ENCODE measurements around the gene USP15. TPM values are rescaled to one million over a fixed set of nuclear protein-coding genes. Genes with fewer than 3 reads are reported as not detected.
"Not testable (repeated sequence)": the region's sequence is repeated elsewhere in the genome, so short reads cannot be mapped to it uniquely, and the experiment has no call there.

USP15 gene
- total and polyA plus RNA-seq, 3 experiments from 2014 or later: 59.5 to 99.0 (median 90.9) TPM

GRCh38 chr12:62335796-62336195, 75.6 kb downstream of the USP15 start:
- Mint-ChIP-seq H3K9me3 (peaks cover 0 to 13% (median 5%) of the 10 kb centered on the region in 5 donors), H3K4me1 (peaks cover 51 to 77% (median 67%) of the 10 kb centered on the region in 3 donors), H3K27ac (peak overlapping the region in 5 of 8 donors; percentile 1 to 87 (median 15)), H3K4me3 (peak overlapping the region in 1 of 7 donors; percentile 6), H3K36me3 (peaks cover 19 to 67% (median 31%) of the 10 kb centered on the region in 3 donors), H3K27me3 (no peaks in the 10 kb centered on the region)
- POLR2A ChIA-PET: no interaction called here
- H3K27me3 ChIP-seq (ENCODE audit: insufficient read depth, low read length, poor library complexity, severe bottlenecking): no peaks in the 10 kb centered on the region
- H3K9me3 ChIP-seq (ENCODE audit: low read length): no peaks in the 10 kb centered on the region
- CTCF ChIA-PET: no interaction called here
- H3K36me3 ChIP-seq (ENCODE audit: insufficient read depth, low read length): no peaks in the 10 kb centered on the region
- H3K4me3 ChIP-seq (ENCODE audit: low read length): no peak overlapping the region
- H3K27ac ChIP-seq (ENCODE audit: low read depth, low read length): no peak overlapping the region
- H3K4me1 ChIP-seq (ENCODE audit: insufficient read depth, low read length): no peaks in the 10 kb centered on the region
- no peak for DNase-seq

GRCh38 chr12:62337643-62338042, 77.4 kb downstream of the USP15 start:
- CTCF ChIA-PET; H3K4me3 ChIP-seq (ENCODE audit: low read length); H3K4me1 ChIP-seq (ENCODE audit: insufficient read depth, low read length); H3K27me3 ChIP-seq (ENCODE audit: insufficient read depth, low read length, poor library complexity, severe bottlenecking); H3K9me3 ChIP-seq (ENCODE audit: low read length); DNase-seq; H3K27ac ChIP-seq (ENCODE audit: low read depth, low read length); H3K27ac Mint-ChIP-seq; H3K27me3 Mint-ChIP-seq; H3K36me3 ChIP-seq (ENCODE audit: insufficient read depth, low read length): not testable (repeated sequence)
- peaks cover 52 to 80% (median 80%) of the 10 kb centered on the region in 3 donors for H3K4me1 Mint-ChIP-seq
- POLR2A ChIA-PET: interaction anchor here (0.6 kb wide), 1 partner anchor 131 kb away, joined by 3 read pairs; no protein-coding TSS in a partner anchor
- peaks cover 23 to 70% (median 36%) of the 10 kb centered on the region in 3 donors for H3K36me3 Mint-ChIP-seq
- H3K4me3 Mint-ChIP-seq: peak overlapping the region in 1 of 7 donors; percentile 8
- peaks cover 0 to 13% (median 5%) of the 10 kb centered on the region in 5 donors for H3K9me3 Mint-ChIP-seq

- Mint-ChIP-seq H3K4me1 (peaks cover 57 to 78% (median 75%) of the 10 kb centered on the region in 3 donors), H3K27ac (peak overlapping the region in 1 of 8 donors; percentile 50), H3K4me3 (peak overlapping the region in 1 of 7 donors; percentile 16), H3K36me3 (peaks cover 29 to 75% (median 51%) of the 10 kb centered on the region in 3 donors)
- H3K27me3 ChIP-seq (ENCODE audit: insufficient read depth, low read length, poor library complexity, severe bottlenecking); POLR2A ChIA-PET; H3K9me3 ChIP-seq (ENCODE audit: low read length); H3K27me3 Mint-ChIP-seq; H3K4me1 ChIP-seq (ENCODE audit: insufficient read depth, low read length); DNase-seq; H3K4me3 ChIP-seq (ENCODE audit: low read length); CTCF ChIA-PET; H3K36me3 ChIP-seq (ENCODE audit: insufficient read depth, low read length); H3K27ac ChIP-seq (ENCODE audit: low read depth, low read length); H3K9me3 Mint-ChIP-seq: not testable (repeated sequence)
These were observed 82.6 kb downstream of the USP15 start for GRCh38 chr12:62342614-62343303.

GRCh38 chr12:62343304-62344120, 83.3 kb downstream of the USP15 start:
- H3K9me3 ChIP-seq (ENCODE audit: low read length); CTCF ChIA-PET; H3K4me1 ChIP-seq (ENCODE audit: insufficient read depth, low read length); H3K4me3 ChIP-seq (ENCODE audit: low read length); H3K27me3 Mint-ChIP-seq; POLR2A ChIA-PET; H3K27ac ChIP-seq (ENCODE audit: low read depth, low read length); H3K27me3 ChIP-seq (ENCODE audit: insufficient read depth, low read length, poor library complexity, severe bottlenecking); H3K36me3 ChIP-seq (ENCODE audit: insufficient read depth, low read length); H3K9me3 Mint-ChIP-seq; DNase-seq: not testable (repeated sequence)
- peak overlapping the region in 1 of 7 donors; percentile 18 for H3K4me3 Mint-ChIP-seq
- H3K4me1 Mint-ChIP-seq: peaks cover 51 to 78% (median 71%) of the 10 kb centered on the region in 3 donors
- H3K36me3 Mint-ChIP-seq: peaks cover 22 to 67% (median 43%) of the 10 kb centered on the region in 3 donors
- peak overlapping the region in 5 of 8 donors; percentile 27 to 59 (median 40) for H3K27ac Mint-ChIP-seq

- H3K9me3 Mint-ChIP-seq; H3K4me3 ChIP-seq (ENCODE audit: low read length); H3K27me3 ChIP-seq (ENCODE audit: insufficient read depth, low read length, poor library complexity, severe bottlenecking); H3K27ac ChIP-seq (ENCODE audit: low read depth, low read length); H3K36me3 ChIP-seq (ENCODE audit: insufficient read depth, low read length); H3K4me3 Mint-ChIP-seq; H3K27me3 Mint-ChIP-seq; H3K4me1 ChIP-seq (ENCODE audit: insufficient read depth, low read length); DNase-seq; POLR2A ChIA-PET; H3K9me3 ChIP-seq (ENCODE audit: low read length); CTCF ChIA-PET: not testable (repeated sequence)
- peak overlapping the region in 5 of 8 donors; percentile 13 to 83 (median 35) for H3K27ac Mint-ChIP-seq
- peaks cover 45 to 69% (median 67%) of the 10 kb centered on the region in 3 donors for H3K4me1 Mint-ChIP-seq
- peaks cover 24 to 59% (median 36%) of the 10 kb centered on the region in 3 donors for H3K36me3 Mint-ChIP-seq
These were observed 84.7 kb downstream of the USP15 start for GRCh38 chr12:62344731-62345556.

GRCh38 chr12:62345667-62346066, 85.5 kb downstream of the USP15 start:
- Mint-ChIP-seq H3K27ac (peak overlapping the region in 2 of 8 donors; percentile 66 to 83), H3K4me3 (no peak overlapping the region), H3K27me3 (no peaks in the 10 kb centered on the region), H3K9me3 (peaks cover 0 to 4% (median 3%) of the 10 kb centered on the region in 5 donors), H3K36me3 (peaks cover 21 to 57% (median 31%) of the 10 kb centered on the region in 3 donors), H3K4me1 (peaks cover 39 to 67% (median 65%) of the 10 kb centered on the region in 3 donors)
- DNase-seq: no peak
- ChIA-PET CTCF (no interaction called here), POLR2A (no interaction called here)
- no peaks in the 10 kb centered on the region for H3K27me3 ChIP-seq (ENCODE audit: insufficient read depth, low read length, poor library complexity, severe bottlenecking)
- no peaks in the 10 kb centered on the region for H3K4me1 ChIP-seq (ENCODE audit: insufficient read depth, low read length)
- peaks cover 3% of the 10 kb centered on the region for H3K36me3 ChIP-seq (ENCODE audit: insufficient read depth, low read length)
- no peak overlapping the region for H3K27ac ChIP-seq (ENCODE audit: low read depth, low read length)
- no peaks in the 10 kb centered on the region for H3K9me3 ChIP-seq (ENCODE audit: low read length)
- no peak overlapping the region for H3K4me3 ChIP-seq (ENCODE audit: low read length)

- POLR2A ChIA-PET: no interaction called here
- Histone ChIP-seq H3K4me3 (ENCODE audit: low read length) (no peak overlapping the region), H3K27me3 (ENCODE audit: insufficient read depth, low read length, poor library complexity, severe bottlenecking) (no peaks in the 10 kb centered on the region), H3K36me3 (ENCODE audit: insufficient read depth, low read length) (peaks cover 3% of the 10 kb centered on the region), H3K4me1 (ENCODE audit: insufficient read depth, low read length) (no peaks in the 10 kb centered on the region), H3K9me3 (ENCODE audit: low read length) (no peaks in the 10 kb centered on the region), H3K27ac (ENCODE audit: low read depth, low read length) (no peak overlapping the region)
- peaks cover 0 to 4% (median 3%) of the 10 kb centered on the region in 5 donors for H3K9me3 Mint-ChIP-seq
- H3K27ac Mint-ChIP-seq: no peak overlapping the region
- H3K27me3 Mint-ChIP-seq: no peaks in the 10 kb centered on the region
- H3K36me3 Mint-ChIP-seq: peaks cover 20 to 55% (median 25%) of the 10 kb centered on the region in 3 donors
- peaks cover 32 to 64% (median 61%) of the 10 kb centered on the region in 3 donors for H3K4me1 Mint-ChIP-seq
- H3K4me3 Mint-ChIP-seq: no peak overlapping the region
- CTCF ChIA-PET: no interaction called here
- no peak for DNase-seq
These were observed 86.6 kb downstream of the USP15 start for GRCh38 chr12:62346817-62347216.

Measured in CD8-positive, alpha-beta memory T cell (primary cell).